Osteocyte (in vitro differentiated cells): ENCODE measurements around the gene XXYLT1. TPM values are rescaled to one million over a fixed set of nuclear protein-coding genes. Genes with fewer than 3 reads are reported as not detected.

Experiments
- DNase-seq: peaks from one replicate; pipeline ENCODE4 v3.0.0; 2021; ENCODE audit warnings: mixed read lengths; ENCODE audit not compliant: unreplicated experiment; ENCODE audit errors: extremely low spot score
- H3K27ac Mint-ChIP-seq: one replicate; pipeline ENCODE4 v1.8.0; 2021; ENCODE audit warnings: mild to moderate bottlenecking, mixed read lengths; ENCODE audit not compliant: unreplicated experiment
- H3K27me3 Mint-ChIP-seq: one replicate; pipeline ENCODE4 v1.8.0; 2021; ENCODE audit warnings: mixed read lengths; ENCODE audit not compliant: unreplicated experiment
- H3K36me3 Mint-ChIP-seq: one replicate; pipeline ENCODE4 v1.8.0; 2021; ENCODE audit warnings: mixed read lengths; ENCODE audit not compliant: unreplicated experiment
- H3K4me1 Mint-ChIP-seq: one replicate; pipeline ENCODE4 v1.8.0; 2021; ENCODE audit warnings: mixed read lengths; ENCODE audit not compliant: unreplicated experiment
- H3K4me3 Mint-ChIP-seq: one replicate; pipeline ENCODE4 v1.8.0; 2021; ENCODE audit warnings: mild to moderate bottlenecking, moderate library complexity, mixed read lengths; ENCODE audit not compliant: unreplicated experiment
- H3K9me3 Mint-ChIP-seq: one replicate; pipeline ENCODE4 v1.8.0; 2021; ENCODE audit warnings: mixed read lengths; ENCODE audit not compliant: unreplicated experiment
- CTCF ChIP-seq: fragments of 200-600 bp; sonication (generic); IDR thresholded peaks from 2 replicates; pipeline ENCODE4 v1.5.0; 2021; ENCODE audit warnings: antibody characterized with exemption, mild to moderate bottlenecking, moderate library complexity
- total RNA-seq: library from RNA; stranded (reverse); gene quantifications from 2 replicates; pipeline ENCODE4 v1.2.1, GENCODE V29; 2021

XXYLT1 gene
- total RNA-seq, 1 donor from 2014 or later: 35.8 TPM

- no peak for DNase-seq
- H3K4me1 Mint-ChIP-seq: peaks cover 34% of the 10 kb centered on the region
These were observed 150.7 kb downstream of the XXYLT1 start for GRCh38 chr3:195120267-195120601.

GRCh38 chr3:195119461-195120266 is 151.3 kb downstream of the XXYLT1 start:
- Mint-ChIP-seq H3K4me1 (peaks cover 34% of the 10 kb centered on the region), H3K4me3 (no peak overlapping the region), H3K9me3 (no peaks in the 10 kb centered on the region), H3K36me3 (no peaks in the 10 kb centered on the region), H3K27ac (peak overlapping the region; percentile 90), H3K27me3 (no peaks in the 10 kb centered on the region)
- DNase-seq: peak; percentile 88
- TF ChIP-seq CTCF: no peak

More at GRCh38 chr3:195120267-195120601, 150.7 kb downstream of the XXYLT1 start:
- Mint-ChIP-seq H3K27ac (peak overlapping the region; percentile 90), H3K9me3 (no peaks in the 10 kb centered on the region), H3K4me3 (no peak overlapping the region), H3K36me3 (no peaks in the 10 kb centered on the region), H3K27me3 (no peaks in the 10 kb centered on the region)
- no peak for TF ChIP-seq CTCF

GRCh38 chr3:195118671-195119070 is 152.3 kb downstream of the XXYLT1 start:
- no peak overlapping the region for H3K4me3 Mint-ChIP-seq
- no peak for DNase-seq

GRCh38 chr3:195117978-195118581 is 152.9 kb downstream of the XXYLT1 start:
- no peak overlapping the region for H3K4me3 Mint-ChIP-seq
- no peaks in the 10 kb centered on the region for H3K9me3 Mint-ChIP-seq

More at GRCh38 chr3:195118671-195119070, 152.3 kb downstream of the XXYLT1 start:
- TF ChIP-seq CTCF: no peak
- Mint-ChIP-seq H3K27me3 (no peaks in the 10 kb centered on the region), H3K9me3 (no peaks in the 10 kb centered on the region), H3K4me1 (peaks cover 34% of the 10 kb centered on the region), H3K36me3 (no peaks in the 10 kb centered on the region), H3K27ac (peak overlapping the region; percentile 24)

More at GRCh38 chr3:195117978-195118581, 152.9 kb downstream of the XXYLT1 start:
- H3K27ac Mint-ChIP-seq: peak overlapping the region; percentile 24
- no peaks in the 10 kb centered on the region for H3K27me3 Mint-ChIP-seq
- DNase-seq: no peak
- H3K4me1 Mint-ChIP-seq: peaks cover 34% of the 10 kb centered on the region
- H3K36me3 Mint-ChIP-seq: no peaks in the 10 kb centered on the region
- peak; percentile 29 for TF ChIP-seq CTCF
